Measurements from ENCODE around the gene ATP2B3. TPM values are rescaled to one million over a fixed set of nuclear protein-coding genes. Genes with fewer than 3 reads are reported as not detected.

ATP2B3 gene
- total and polyA plus RNA-seq, 2 of the 4 experiments (the other 2 are of a cell fraction), result under 0.01 to 0.03 TPM

DNA sequence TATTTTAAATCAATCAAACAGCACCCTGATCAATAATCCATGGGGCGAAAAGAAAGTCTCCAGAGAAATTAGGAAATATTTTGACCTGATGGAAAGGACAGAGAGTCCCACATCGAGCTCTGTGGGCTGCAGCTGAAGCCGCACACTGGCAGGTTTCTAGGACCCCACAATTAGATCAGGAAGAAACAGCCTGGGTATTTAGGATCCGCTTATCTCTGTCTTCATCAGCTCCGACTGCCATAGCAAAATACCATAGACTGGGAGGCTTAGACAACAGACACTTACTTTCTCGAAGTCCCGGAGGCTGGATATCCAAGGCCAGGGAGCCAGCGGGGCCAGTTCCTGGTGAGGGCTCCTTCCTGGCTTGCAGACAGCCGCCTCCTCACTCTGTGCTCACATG is 45.1 kb downstream of the ATP2B3 start:
- Histone ChIP-seq H3K56ac (ENCODE audit: extremely low read depth, insufficient read depth, low read length) (no peak overlapping the region), H2AK9ac (replicated peaks; ENCODE audit: low read depth, low read length, poor library complexity) (no peak overlapping the region), H3K4me3 (ENCODE audit: insufficient read depth, low read depth, low read length) (no peak overlapping the region), H4K8ac (ENCODE audit: low read depth in 2 of 2, low read length in 2 of 2) (no peak overlapping the region), H3K4me2 (ENCODE audit: low read depth, low read length) (no peak overlapping the region), H3K9me1 (ENCODE audit: insufficient read depth, low read length) (no peaks in the 10 kb centered on the region), H3K4ac (ENCODE audit: low read depth, low read length) (no peak overlapping the region), H3K27me3 (ENCODE audit: control insufficient read depth, insufficient read depth, low read length) (peaks cover 17% of the 10 kb centered on the region; the same call in 1 of the 2 replicates), H2AFZ (replicated peaks; ENCODE audit: low read length, poor library complexity) (no peak overlapping the region), H4K5ac (ENCODE audit: low read depth, low read length) (no peak overlapping the region), H3K14ac (replicated peaks; ENCODE audit: low read depth, low read length) (no peak overlapping the region), H3K18ac (ENCODE audit: low read depth, low read length) (no peak overlapping the region), H2BK5ac (ENCODE audit: low read depth, low read length, poor library complexity, severe bottlenecking) (no peak overlapping the region), H3K4me1 (ENCODE audit: control insufficient read depth, insufficient read depth, low read length) (no peaks in the 10 kb centered on the region), H4K20me1 (ENCODE audit: insufficient read depth, low read length) (no peaks in the 10 kb centered on the region), H2AK5ac (ENCODE audit: low read depth, low read length) (no peak overlapping the region), H3K27ac (ENCODE audit: insufficient read depth, low read length) (no peak overlapping the region), H3K23ac (ENCODE audit: low read depth, low read length) (no peak overlapping the region), H2BK120ac (ENCODE audit: low read depth, low read length) (no peak overlapping the region), H3K9ac (ENCODE audit: low read depth, low read length) (no peak overlapping the region), H4K91ac (ENCODE audit: insufficient read depth, low read depth, low read length) (no peak overlapping the region), H2BK15ac (ENCODE audit: low read depth, low read length) (no peak overlapping the region), H2BK20ac (ENCODE audit: low read depth, low read length) (no peak overlapping the region), H3K9me3 (ENCODE audit: control insufficient read depth, insufficient read depth, low read length) (no peaks in the 10 kb centered on the region; the same call in 1 of the 2 replicates), H3K36me3 (ENCODE audit: control insufficient read depth, insufficient read depth, low read length) (no peaks in the 10 kb centered on the region), H3K79me1 (ENCODE audit: low read depth in 1 of 2, low read length in 2 of 2) (no peaks in the 10 kb centered on the region)
- dilution Hi-C loops (cut with HindIII; ENCODE audit: low sequenced_read_pairs, unreplicated experiment) (no loop called here), intact Hi-C loops (cut with micrococcal nuclease) (no loop called here), in situ Hi-C loops (cut with MboI; ENCODE audit: low sequenced_read_pairs) (no loop called here)
- TF ChIP-seq MAFK (IDR thresholded peaks at IDR 0.05; ENCODE audit: low read depth, low read length), result no peak
- TF ChIP-seq RAD21 (IDR thresholded peaks at IDR 0.05; ENCODE audit: low read length), result no peak
- TF ChIP-seq NFE2L2 (IDR thresholded peaks at IDR 0.05; ENCODE audit: low read depth, low read length), result no peak
- TF ChIP-seq, protein P1, sequence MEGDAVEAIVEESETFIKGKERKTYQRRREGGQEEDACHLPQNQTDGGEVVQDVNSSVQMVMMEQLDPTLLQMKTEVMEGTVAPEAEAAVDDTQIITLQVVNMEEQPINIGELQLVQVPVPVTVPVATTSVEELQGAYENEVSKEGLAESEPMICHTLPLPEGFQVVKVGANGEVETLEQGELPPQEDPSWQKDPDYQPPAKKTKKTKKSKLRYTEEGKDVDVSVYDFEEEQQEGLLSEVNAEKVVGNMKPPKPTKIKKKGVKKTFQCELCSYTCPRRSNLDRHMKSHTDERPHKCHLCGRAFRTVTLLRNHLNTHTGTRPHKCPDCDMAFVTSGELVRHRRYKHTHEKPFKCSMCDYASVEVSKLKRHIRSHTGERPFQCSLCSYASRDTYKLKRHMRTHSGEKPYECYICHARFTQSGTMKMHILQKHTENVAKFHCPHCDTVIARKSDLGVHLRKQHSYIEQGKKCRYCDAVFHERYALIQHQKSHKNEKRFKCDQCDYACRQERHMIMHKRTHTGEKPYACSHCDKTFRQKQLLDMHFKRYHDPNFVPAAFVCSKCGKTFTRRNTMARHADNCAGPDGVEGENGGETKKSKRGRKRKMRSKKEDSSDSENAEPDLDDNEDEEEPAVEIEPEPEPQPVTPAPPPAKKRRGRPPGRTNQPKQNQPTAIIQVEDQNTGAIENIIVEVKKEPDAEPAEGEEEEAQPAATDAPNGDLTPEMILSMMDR (conservative IDR thresholded peaks at IDR 0.05; ENCODE audit: low read depth, low read length), result no peak
- TF ChIP-seq BHLHE40 (IDR thresholded peaks at IDR 0.05; ENCODE audit: low read depth, low read length), result no peak
- no peak for TF ChIP-seq POLR2A (IDR thresholded peaks at IDR 0.05; ENCODE audit: low read depth, low read length)
- TF ChIP-seq CHD1 (IDR thresholded peaks at IDR 0.05; ENCODE audit: low read depth, low read length), result no peak
- TF ChIP-seq MXI1 (IDR thresholded peaks at IDR 0.05; ENCODE audit: borderline replicate concordance, low read depth, low read length), result no peak
- no peak for TF ChIP-seq RFX5 (IDR thresholded peaks at IDR 0.05; ENCODE audit: low read depth, low read length)
- TF ChIP-seq SMC3 (IDR thresholded peaks at IDR 0.05; ENCODE audit: low read depth, low read length), result no peak
- TF ChIP-seq FOS (IDR thresholded peaks at IDR 0.05; ENCODE audit: low read depth, low read length), result no peak
- TF ChIP-seq, protein P2, sequence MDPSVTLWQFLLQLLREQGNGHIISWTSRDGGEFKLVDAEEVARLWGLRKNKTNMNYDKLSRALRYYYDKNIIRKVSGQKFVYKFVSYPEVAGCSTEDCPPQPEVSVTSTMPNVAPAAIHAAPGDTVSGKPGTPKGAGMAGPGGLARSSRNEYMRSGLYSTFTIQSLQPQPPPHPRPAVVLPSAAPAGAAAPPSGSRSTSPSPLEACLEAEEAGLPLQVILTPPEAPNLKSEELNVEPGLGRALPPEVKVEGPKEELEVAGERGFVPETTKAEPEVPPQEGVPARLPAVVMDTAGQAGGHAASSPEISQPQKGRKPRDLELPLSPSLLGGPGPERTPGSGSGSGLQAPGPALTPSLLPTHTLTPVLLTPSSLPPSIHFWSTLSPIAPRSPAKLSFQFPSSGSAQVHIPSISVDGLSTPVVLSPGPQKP (IDR thresholded peaks at IDR 0.05; ENCODE audit: borderline replicate concordance, low read depth, low read length), result no peak
- no peak for TF ChIP-seq CEBPB (IDR thresholded peaks at IDR 0.05; ENCODE audit: low read depth, low read length)
- TF ChIP-seq RCOR1 (IDR thresholded peaks at IDR 0.05; ENCODE audit: insufficient replicate concordance, low read length), result no peak
- no peak for TF ChIP-seq MAZ (IDR thresholded peaks at IDR 0.05; ENCODE audit: borderline replicate concordance, low read depth, low read length)
- TF ChIP-seq, protein P3, sequence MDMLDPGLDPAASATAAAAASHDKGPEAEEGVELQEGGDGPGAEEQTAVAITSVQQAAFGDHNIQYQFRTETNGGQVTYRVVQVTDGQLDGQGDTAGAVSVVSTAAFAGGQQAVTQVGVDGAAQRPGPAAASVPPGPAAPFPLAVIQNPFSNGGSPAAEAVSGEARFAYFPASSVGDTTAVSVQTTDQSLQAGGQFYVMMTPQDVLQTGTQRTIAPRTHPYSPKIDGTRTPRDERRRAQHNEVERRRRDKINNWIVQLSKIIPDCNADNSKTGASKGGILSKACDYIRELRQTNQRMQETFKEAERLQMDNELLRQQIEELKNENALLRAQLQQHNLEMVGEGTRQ (IDR thresholded peaks at IDR 0.05; ENCODE audit: low read depth, low read length), result no peak
- no TSS peak for BruUV-seq (replicated peaks)
- no peak for DNase-seq
- no CpG with 5 or more reads among the region's 9 CpGs for WGBS, 2 experiments (ENCODE audit: extremely low coverage in 2 of 2, insufficient read length in 1 of 2)
- ATAC-seq (ENCODE audit: low read depth), result no peak
- ChIA-PET POLR2A (ENCODE audit: unreplicated experiment) (no interaction called here), CTCF (interaction anchor here (0.9 kb wide), 1 partner anchor 9 kb away, joined by 3 read pairs; no protein-coding TSS in a partner anchor)
